WERI-Rb-1 (cell line): ENCODE data around the gene GMNC.

Experiments used
- DNase-seq: peaks from one replicate; pipeline ENCODE4 v3.0.0-alpha.2; 2020
- H3K27ac ChIP-seq: fragments of 250-450 bp; sonication (Bioruptor Pico); 2 replicates; pipeline ENCODE4 v1.5.1; 2020; ENCODE audit warnings: mild to moderate bottlenecking, moderate library complexity
- H3K27me3 ChIP-seq: fragments of 250-450 bp; sonication (Bioruptor Pico); 2 replicates; pipeline ENCODE4 v1.5.1; 2021; ENCODE audit warnings: mild to moderate bottlenecking, low read depth, moderate library complexity; ENCODE audit not compliant: insufficient read depth, severe bottlenecking
- H3K36me3 ChIP-seq: fragments of 250-450 bp; sonication (Bioruptor Pico); 2 replicates; pipeline ENCODE4 v1.5.1; 2020; ENCODE audit warnings: mild to moderate bottlenecking, moderate library complexity
- H3K4me3 ChIP-seq: 2 replicates; pipeline ENCODE4 v1.5.1; 2011; ENCODE audit warnings: low read depth, mild to moderate bottlenecking, control low read depth, low read length
- H3K9me3 ChIP-seq: fragments of 250-450 bp; sonication (Bioruptor Pico); 2 replicates; pipeline ENCODE4 v1.5.1; 2021; ENCODE audit warnings: mild to moderate bottlenecking, moderate library complexity; ENCODE audit not compliant: severe bottlenecking
- TF ChIP-seq, protein P1 (sequence below): IDR thresholded peaks from 2 replicates; pipeline ENCODE4 v1.5.1; 2011; ENCODE audit warnings: low read depth, mild to moderate bottlenecking, control low read depth, inconsistent platforms, low read length

The GMNC gene

DNA sequence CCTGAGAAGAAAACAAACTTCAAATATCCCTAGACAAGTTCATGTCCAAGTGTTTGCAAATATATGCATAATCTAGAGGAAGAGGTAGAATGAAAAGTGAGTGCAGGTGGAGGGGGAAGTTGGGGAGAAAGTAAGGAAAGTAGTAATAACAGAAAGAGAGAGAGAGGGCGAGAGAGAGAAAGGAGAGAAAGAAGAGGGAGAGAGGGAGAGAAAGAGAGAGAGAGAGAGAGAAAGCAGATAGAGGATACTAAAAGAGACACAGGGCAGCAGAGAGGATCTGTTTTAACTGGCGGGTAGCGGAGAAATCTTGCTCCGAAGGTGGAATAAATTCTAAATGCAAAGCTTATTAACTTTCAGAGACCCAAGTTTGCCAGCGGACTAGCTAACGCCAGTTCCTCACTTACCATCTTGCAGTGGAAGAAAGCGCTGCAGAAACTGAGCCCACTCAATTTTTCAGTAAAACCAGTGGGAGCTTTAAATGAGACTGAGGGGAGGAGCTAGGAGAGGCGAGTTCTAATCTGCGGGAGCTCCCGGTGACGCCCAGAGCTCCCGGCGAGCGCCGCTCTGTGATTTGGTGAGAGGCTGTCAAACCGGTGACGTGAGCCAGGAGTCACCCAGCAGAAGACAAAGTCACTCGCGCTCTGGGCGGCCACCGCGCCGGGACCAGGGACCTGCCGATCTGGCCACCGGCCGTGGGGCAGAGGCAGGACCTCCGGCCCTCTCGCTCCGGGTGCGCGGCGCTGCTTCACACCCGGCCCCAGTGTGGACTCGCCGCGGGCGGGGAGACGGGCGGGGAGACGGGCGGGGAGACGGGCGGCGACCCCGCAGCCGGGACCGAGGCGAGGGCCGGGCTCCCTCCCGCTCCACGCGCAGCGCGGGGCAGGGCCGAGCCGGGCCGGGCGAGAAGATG, at the start of gene GMNC:
Gene GMNC, minus strand, starts transcription at position 486 of the 910 bp plus-strand sequence. Its CDS starts 79 bp downstream, at position 407.
- peak within 1 kb of the TSS; percentile 55 for H3K4me3 ChIP-seq
- DNase-seq: peak; percentile 61
- no peak within 1 kb of the TSS for H3K27ac ChIP-seq
- TF ChIP-seq, protein P1, sequence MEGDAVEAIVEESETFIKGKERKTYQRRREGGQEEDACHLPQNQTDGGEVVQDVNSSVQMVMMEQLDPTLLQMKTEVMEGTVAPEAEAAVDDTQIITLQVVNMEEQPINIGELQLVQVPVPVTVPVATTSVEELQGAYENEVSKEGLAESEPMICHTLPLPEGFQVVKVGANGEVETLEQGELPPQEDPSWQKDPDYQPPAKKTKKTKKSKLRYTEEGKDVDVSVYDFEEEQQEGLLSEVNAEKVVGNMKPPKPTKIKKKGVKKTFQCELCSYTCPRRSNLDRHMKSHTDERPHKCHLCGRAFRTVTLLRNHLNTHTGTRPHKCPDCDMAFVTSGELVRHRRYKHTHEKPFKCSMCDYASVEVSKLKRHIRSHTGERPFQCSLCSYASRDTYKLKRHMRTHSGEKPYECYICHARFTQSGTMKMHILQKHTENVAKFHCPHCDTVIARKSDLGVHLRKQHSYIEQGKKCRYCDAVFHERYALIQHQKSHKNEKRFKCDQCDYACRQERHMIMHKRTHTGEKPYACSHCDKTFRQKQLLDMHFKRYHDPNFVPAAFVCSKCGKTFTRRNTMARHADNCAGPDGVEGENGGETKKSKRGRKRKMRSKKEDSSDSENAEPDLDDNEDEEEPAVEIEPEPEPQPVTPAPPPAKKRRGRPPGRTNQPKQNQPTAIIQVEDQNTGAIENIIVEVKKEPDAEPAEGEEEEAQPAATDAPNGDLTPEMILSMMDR: no peak
- H3K27me3 ChIP-seq: no peaks in the 10 kb centered on the region
- H3K9me3 ChIP-seq: no peaks in the 10 kb centered on the region
- no peaks in the 10 kb centered on the region for H3K36me3 ChIP-seq

DNA sequence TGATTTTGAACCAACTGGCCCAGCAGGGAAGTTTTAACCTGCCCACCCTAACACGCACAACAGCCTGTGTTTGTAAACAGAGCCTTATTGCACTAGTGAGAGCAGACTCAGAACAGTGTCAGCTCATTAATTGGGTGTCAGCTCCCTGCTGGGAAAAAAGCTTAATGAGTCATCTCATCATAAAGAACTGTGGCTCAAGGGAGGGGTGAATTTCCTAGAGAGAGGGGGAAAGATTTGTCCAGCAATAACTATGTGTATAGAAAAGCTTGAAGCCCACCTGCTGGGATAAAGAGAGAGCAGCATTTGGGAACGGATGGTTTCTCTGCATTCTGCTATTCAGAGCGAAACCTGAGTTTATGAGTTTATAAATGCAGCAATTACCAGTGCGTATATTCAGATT, 48.9 kb upstream of the GMNC start:
- no peaks in the 10 kb centered on the region for H3K9me3 ChIP-seq
- TF ChIP-seq, protein P1: no peak
- no peaks in the 10 kb centered on the region for H3K27me3 ChIP-seq
- no peaks in the 10 kb centered on the region for H3K36me3 ChIP-seq
- DNase-seq: no peak
- no peak overlapping the region for H3K4me3 ChIP-seq
- no peak overlapping the region for H3K27ac ChIP-seq

GRCh38 chr3:190909908-190910307, 47.4 kb upstream of the GMNC start:
- TF ChIP-seq, protein P1: no peak
- no peak for DNase-seq
- no peak overlapping the region for H3K4me3 ChIP-seq

DNA sequence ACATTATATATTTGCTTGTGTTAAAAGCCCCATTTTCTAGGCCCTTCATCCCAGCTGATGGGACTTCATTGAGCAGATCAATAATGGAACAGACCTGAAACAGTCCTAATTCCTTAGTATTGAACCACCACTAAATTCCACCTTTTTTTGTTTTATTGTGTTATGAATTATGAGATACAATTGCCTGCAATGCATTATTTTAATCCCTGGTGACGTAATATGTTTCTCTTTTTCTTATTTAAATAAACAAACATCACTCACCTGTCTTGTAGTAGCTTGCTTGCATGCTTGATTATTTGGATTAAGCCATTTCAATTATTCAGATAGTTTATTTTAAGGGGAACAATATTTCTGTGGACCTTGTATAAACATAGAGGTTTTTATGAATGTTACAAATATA, 40.7 kb upstream of the GMNC start:
- Histone ChIP-seq H3K27me3 (no peaks in the 10 kb centered on the region), H3K9me3 (no peaks in the 10 kb centered on the region), H3K27ac (no peak overlapping the region), H3K4me3 (no peak overlapping the region), H3K36me3 (no peaks in the 10 kb centered on the region)
- DNase-seq: no peak
- TF ChIP-seq, protein P1: no peak

More at GRCh38 chr3:190909908-190910307, 47.4 kb upstream of the GMNC start:
- no peak overlapping the region for H3K27ac ChIP-seq
- no peaks in the 10 kb centered on the region for H3K27me3 ChIP-seq
- no peaks in the 10 kb centered on the region for H3K9me3 ChIP-seq
- no peaks in the 10 kb centered on the region for H3K36me3 ChIP-seq

- no peak overlapping the region for H3K27ac ChIP-seq
- no peak overlapping the region for H3K4me3 ChIP-seq
- no peaks in the 10 kb centered on the region for H3K36me3 ChIP-seq
- TF ChIP-seq, protein P1: no peak
- no peaks in the 10 kb centered on the region for H3K9me3 ChIP-seq
- DNase-seq: no peak
- no peaks in the 10 kb centered on the region for H3K27me3 ChIP-seq
Measured at GRCh38 chr3:190902292-190902691, 39.8 kb upstream of the GMNC start.
